Measurements from ENCODE around the gene FADS6. TPM values are rescaled to one million over a fixed set of nuclear protein-coding genes. Genes with fewer than 3 reads are reported as not detected.

The FADS6 gene
- polyA plus RNA-seq, 3 donors = 0.05 to 0.06 TPM; not detected in 1

DNA sequence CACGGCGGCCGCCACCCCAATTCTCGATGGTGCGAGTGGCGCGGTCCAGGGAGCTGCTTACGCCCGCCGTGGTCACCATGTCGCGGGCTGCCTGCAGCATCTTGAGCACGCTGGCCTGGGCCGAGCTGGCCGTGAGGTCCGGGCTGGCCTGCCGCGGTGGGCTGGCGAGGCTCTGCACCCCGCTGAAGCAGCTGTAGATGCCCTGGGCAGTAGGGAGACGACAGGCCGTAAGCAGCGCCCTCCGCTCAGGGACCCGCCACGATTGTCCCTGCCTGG, 50.1 kb downstream of the FADS6 start:
- WGBS, 3 donors = 33 to 36% (median 33%) methylated on average over 19 to 26 of the region's 26 CpGs
- H3K27ac ChIP-seq (ENCODE audit: low read depth, low read length) = no peak overlapping the region

DNA sequence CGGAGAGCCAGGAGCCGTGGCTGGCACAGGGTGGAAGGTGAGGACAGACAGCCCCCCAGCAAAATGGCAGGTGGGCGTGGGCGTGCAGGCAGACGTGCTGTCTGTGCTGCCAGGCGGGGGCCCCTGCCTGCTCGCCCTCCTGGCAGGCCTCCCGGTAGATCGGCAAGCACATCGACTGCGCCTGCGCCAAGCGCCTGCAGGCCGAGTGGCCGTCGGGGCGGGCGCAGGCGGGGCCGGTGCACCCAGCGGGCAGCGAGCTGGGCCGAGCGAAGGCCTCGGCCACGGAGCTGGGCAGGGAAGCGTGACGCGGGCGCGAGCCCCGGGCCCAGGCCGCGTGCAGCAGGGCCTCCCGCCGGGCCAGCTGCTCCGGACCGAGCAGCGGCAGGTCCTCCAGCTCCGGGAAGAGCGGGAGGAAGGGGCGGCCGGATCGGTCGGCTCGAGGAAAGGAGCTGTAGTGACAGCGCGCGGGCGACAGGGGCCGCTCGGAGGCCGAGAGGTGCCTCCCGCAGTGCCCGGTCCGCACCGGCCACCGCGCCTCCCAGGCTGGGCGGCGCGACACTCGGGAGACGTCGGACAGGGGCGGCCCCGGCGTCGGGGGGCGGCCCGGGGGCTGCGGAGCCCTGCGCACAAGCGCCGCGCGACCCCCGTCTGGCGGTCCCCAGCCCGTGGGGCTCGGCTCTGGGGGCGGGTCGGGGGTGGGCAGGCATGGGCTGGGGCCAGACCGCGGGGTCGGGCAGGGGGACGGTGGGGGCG, 50.7 kb downstream of the FADS6 start:
- WGBS, 3 donors = 2 to 4% (median 3%) methylated on average over 50 to 87 of the region's 88 CpGs
- no peak overlapping the region for H3K27ac ChIP-seq (ENCODE audit: low read depth, low read length)

DNA sequence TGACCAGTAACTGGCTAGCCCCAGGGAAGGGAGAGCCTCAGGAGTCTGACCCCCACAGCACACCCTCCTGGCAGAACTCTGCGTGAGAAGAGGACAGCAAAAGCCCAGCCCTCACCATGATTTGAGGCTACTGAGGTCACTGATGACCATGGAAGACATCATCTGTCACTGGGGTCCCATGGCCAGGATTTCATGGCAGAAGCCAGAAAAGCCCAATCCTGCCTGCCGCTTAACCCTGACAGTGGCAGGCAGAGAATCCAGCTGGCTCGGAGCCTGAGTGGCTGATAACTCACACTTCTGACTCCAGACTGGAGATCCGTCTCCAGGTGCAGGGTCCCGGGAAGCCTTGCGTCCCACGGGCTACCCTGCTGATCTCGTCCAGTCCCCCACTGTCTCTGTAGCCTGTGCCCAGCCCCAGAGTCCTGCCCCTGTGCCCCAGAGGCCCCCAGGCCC, 51.3 kb downstream of the FADS6 start:
- no peak overlapping the region for H3K27ac ChIP-seq (ENCODE audit: low read depth, low read length)
- 43 to 60% (median 56%) methylated on average over 8 of the region's 8 CpGs for WGBS, 3 donors

DNA sequence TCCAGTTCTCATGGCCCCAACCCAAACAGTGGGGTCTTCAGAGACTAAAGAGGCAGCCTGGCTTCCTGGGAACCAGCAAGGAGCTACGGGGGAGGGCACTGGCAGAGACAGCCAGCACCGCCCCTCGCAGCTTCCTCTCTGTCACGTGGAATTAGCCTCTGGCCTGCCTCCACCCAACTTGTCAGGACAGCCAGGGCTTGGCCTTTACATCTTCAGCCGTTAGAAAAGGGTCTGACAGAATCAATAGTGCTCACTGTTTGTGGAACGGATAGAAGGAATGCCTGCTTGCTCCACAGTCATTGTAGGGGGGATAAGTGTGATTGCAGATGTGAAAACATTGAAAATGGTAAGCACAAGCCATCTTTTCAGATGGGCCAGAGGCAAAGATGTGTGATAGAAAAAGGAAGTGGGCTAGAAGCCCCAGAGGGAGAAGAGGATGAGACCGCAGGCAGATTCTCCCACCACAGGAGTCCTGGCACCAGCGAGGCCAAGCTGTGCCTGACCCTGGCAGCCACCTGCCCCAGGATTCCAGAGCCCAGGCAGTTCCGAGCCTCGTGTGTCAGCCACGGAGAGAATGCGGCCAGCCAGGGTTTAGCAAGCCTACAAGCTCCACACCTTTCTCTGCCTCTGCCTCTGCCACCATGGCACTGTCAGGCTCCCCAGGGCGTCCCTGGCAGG, 52.3 kb downstream of the FADS6 start:
- WGBS, 3 donors = 33 to 66% (median 39%) methylated on average over 13 of the region's 13 CpGs
- H3K27ac ChIP-seq (ENCODE audit: low read depth, low read length) = no peak overlapping the region

DNA sequence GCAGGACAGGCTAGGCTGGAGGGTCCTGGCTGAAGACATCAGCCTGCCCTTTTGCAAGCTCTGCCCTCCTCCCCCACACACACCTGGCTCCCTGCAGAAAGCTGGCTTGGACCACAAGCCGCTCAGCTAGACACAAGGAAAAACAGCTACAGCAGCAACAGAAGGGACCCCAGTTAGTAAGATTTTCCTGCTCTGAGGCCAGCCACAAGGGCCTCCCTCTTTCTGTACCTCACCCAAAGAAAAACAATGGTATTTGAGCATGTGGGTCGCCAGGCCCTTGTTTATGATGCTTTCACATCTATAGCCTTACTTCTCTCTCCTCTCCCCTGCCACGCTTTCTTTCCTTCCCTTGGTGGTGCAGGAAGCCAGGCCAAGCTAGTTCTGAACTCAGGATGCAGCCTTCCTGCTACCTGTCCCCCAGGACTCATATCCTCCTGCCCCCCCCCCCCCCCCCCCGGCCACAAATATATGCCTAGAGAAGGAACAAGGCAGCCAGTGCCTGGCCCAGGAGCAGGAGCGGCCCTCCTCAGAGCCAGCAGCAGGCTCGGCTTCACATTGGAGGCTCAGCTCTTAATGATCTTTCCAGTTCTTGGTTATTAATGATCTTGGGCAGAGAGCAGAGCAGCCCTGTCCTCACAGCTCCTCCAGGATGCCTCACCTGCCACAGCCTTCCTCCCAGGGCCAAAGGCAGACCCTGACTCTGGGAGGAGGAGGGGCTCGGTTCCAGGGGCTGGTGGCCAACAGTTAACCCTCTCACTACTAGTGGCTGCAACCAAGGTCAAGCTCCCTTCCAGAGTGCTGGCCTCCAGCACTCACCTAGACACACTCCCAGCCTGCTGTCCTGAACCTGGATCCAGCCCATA, 53.2 kb downstream of the FADS6 start:
- H3K27ac ChIP-seq (ENCODE audit: low read depth, low read length) = no peak overlapping the region

DNA sequence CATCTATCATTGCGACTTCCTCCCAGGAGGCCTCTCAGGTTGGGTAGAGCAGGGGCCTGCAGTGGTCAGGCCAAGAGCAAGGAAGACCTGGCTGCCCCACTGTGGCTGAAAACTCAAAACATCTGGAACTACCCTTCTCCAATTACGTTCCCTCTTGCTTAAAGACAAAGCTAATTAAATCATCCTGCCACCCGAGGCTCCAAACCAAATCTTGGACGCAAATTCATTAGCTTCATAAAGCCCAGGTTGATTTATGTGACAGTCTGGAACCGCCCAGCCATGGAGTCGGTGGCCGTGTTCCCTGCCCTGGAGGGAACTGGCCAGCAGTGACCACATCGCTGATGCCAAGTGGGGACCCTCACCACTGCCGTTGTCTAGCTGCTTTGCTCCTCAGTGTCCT, 55.2 kb downstream of the FADS6 start:
- H3K27ac ChIP-seq (ENCODE audit: low read depth, low read length) = no peak overlapping the region
- 89 to 94% (median 90%) methylated on average over 9 of the region's 9 CpGs for WGBS, 3 donors

More for the DNA sequence above, 53.2 kb downstream of the FADS6 start:
- 57 to 63% (median 62%) methylated on average over 5 to 6 of the region's 7 CpGs for WGBS, 3 donors

DNA sequence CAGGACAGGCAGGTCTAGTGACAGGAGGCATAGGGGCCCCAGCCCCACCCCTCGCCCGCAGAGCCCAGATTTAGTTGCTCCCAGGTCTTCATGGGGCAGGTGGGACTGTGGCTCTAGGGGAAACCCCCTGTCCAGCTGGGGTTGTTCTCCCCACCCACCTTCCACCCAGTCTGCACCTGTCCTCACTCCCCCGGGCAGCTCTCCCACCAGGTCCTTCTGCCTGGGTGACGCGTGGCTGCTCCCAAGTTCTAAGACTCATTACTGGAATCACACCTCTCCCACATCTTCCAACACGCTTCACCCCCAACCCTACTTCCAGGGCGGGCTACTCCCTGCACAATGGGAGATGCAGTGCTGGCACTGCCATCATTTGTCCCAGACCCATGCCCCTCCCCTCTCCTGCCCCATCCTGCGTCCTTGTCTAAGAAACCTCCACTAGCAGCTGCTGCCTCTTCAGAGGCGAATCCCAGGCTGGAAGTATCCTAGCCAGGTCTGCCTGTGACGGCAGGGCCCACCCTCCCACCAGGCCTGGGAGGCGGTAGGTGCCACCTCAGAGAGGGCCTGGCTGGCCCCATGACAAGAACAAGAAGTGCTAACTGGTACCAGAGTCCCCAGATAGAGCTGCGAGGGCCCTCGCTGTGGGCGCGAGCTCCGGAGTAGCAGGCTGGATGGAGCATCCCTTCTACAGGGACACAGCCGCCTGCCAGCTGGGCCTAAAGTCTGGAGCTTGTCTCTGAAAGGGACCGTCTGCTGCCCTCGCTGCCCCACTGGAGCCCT, 56.6 kb downstream of the FADS6 start:
- WGBS, 3 donors = 96 to 97% (median 97%) methylated on average over 19 of the region's 19 CpGs
- no peak overlapping the region for H3K27ac ChIP-seq (ENCODE audit: low read depth, low read length)

DNA sequence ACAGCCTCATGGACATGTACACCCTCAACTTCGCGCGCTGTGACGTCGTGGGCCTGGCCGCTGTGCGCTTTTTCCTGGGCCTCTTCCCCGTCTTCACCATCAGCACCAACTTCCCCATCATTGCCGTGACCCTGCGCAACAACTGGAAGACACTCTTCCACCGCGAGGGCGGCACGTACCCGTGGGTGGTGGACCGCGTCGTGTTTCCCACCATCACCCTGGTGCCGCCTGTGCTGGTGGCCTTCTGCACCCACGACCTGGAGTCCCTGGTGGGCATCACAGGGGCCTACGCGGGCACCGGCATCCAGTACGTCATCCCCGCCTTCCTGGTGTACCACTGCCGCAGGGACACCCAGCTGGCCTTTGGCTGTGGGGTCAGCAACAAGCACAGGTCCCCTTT, 57.2 kb downstream of the FADS6 start:
- H3K27ac ChIP-seq (ENCODE audit: low read depth, low read length) = no peak overlapping the region
- 93 to 97% (median 94%) methylated on average over 26 of the region's 26 CpGs for WGBS, 3 donors

DNA sequence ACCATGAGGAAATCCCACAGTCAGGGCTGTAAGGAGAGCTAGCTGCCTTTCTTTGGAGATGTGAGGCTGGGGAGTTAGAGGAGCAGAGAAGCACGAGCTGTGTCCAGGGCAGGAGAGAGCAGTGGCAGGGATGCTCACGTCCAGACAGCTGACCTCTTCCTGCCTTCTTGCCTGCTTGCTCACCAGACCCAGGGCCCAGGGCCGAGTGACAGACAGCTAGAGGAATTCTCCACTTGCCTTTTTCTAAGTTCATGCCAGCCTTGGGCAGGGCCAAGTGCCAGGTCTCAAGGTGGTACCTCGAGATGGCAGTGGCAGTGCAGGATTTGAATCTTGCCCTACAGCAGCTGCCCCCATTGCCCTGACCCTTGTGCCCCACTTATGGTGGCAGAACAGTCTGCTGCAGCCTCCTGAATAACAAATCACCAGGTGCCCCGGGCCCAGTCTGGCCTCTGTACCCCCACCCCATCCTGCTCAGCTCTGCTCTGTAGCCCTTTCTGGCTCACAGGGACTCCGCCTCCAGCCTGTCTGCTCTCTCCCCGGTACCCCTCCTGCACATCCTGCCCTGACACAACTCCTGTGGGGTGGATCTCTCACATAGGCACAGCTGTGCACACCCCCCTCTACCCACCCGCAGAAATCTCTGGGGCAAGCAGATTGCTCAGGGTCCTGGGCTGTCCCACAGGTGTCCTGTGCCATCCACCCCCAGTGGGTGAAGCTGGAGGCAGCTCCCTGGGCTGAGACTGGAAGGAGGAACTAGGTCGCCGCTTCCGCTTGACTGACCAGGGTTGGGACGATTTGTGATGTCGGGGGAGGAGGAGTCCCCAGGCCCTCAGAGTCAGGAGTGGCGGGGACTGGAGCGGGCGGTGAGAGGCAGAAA, 59.7 kb downstream of the FADS6 start:
- H3K27ac ChIP-seq (ENCODE audit: low read depth, low read length) = no peak overlapping the region
- WGBS, 3 donors = 70 to 80% (median 76%) methylated on average over 14 to 16 of the region's 16 CpGs

DNA sequence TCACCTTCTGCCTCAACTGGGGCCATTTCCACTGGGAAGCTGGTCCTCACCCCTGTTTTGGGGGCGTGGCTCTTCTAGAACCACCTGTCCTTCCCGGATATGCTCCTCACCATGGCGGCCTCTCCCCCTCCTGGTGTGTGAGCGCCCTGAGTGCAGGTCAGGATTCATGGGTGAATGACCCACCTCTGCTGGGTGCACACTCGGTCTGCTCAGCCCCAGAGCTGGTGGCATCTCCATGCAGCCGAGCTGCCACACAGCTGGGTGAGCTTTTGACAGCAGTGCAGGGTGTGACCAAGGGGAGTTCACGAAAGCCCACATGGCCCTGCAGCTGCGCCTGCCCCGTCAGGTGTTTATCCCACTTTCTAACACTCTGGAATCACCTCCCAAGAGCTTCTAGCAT, 61.0 kb downstream of the FADS6 start:
- WGBS, 3 donors = 87 to 95% (median 94%) methylated on average over 9 of the region's 9 CpGs
- H3K27ac ChIP-seq (ENCODE audit: low read depth, low read length) = no peak overlapping the region

DNA sequence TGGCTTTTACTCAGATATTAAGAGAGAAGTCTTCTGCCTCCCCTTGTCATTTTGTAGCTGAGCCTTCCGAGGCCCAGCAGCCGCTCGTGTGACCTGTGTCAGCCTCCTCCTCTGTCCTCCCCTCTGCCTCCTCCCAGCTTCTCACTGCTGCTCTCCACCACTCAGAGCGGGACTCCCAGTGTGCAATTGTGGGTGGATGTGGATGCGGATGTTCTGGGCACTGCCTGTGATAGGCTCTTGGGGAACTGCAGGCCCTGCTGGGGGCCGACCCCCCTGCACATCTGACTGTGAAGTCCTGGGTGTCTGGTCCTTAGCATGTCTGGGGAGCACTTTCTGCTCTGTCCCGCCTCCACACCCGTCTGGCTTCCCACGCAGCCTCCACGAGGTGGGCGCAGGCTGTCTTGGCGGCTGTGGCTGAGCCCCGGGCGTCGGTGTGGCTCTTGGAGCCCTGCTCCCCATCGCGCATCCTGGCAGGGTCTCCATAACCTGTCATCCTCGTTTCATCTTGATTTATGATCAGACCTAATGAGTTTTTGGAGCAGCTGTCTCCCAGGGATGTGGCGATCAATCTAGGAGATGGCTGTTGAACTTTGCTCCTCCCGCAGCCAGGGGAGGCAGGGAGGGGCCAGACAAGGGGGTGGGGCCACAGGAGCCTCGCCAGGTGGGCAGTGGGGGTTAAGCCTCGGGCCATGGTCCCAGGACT, 61.8 kb downstream of the FADS6 start:
- H3K27ac ChIP-seq (ENCODE audit: low read depth, low read length) = no peak overlapping the region
- WGBS, 3 donors = 77 to 82% (median 78%) methylated on average over 22 of the region's 22 CpGs

DNA sequence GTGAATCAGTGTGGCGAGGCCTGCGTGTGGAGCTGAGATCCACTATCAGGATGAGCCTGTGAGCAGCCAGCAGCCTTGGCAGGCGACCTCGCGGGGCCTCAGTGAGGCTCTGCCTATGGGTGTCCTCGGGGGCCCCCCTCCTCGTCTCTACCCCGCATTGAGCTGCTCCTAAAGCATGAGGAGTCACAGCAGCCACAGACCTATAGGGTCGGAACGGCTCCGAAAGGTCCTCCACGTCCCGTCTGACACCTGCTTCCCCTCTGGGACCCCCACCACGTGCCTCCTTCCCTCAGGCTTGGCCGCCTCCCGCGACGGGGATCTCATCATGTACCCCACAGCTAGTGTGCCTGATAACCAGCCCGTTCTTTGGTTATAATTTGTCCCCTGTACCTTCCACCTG, 62.6 kb downstream of the FADS6 start:
- H3K27ac ChIP-seq (ENCODE audit: low read depth, low read length) = no peak overlapping the region
- WGBS, 3 donors = 89 to 94% (median 91%) methylated on average over 19 of the region's 19 CpGs

DNA sequence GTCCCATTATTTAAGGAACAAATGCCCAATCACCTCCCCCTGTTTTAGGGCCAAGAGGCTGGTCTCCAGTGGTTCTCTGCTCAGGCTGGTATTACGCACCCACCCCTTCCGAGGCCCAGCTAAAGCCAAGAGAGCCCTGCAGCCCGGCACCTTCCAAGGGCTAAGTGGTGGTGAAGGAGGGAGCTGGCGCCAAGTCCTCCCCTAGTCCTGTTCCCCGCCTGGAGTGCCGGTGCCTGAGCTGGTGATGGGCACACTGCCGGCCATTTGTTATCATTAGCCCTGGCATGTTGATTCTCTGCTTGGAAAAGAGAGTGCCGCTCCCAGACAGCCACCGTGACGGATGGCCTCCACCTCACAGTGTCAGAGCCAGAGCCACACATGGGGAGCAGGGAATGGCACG, 65.6 kb downstream of the FADS6 start:
- no peak overlapping the region for H3K27ac ChIP-seq (ENCODE audit: low read depth, low read length)
- 92 to 97% (median 92%) methylated on average over 11 of the region's 11 CpGs for WGBS, 3 donors
